GM10847 (cell line): ENCODE results near the gene LRCH4.

Experiments
- POLR2A ChIP-seq: IDR thresholded peaks from 2 replicates; pipeline ENCODE4 v1.6.1; 2011; ENCODE audit not compliant: insufficient read length; ENCODE audit errors: extremely low read depth

Gene LRCH4

GRCh38 chr7:100612730-100613390 is 26.9 kb upstream of the LRCH4 start:
- no peak for TF ChIP-seq POLR2A

GRCh38 chr7:100611983-100612729 is 26.2 kb upstream of the LRCH4 start, which contains the start of gene MOSPD3:
TSS of gene MOSPD3 (plus strand) at chr7:100612540. CDS start at chr7:100612792, 252 bp downstream.
- TF ChIP-seq POLR2A = peak; percentile 87

GRCh38 chr7:100609958-100610357 is 24.0 kb upstream of the LRCH4 start:
- TF ChIP-seq POLR2A = no peak

GRCh38 chr7:100607111-100607510 is 21.2 kb upstream of the LRCH4 start:
- TF ChIP-seq POLR2A = no peak

GRCh38 chr7:100606313-100606712 is 20.4 kb upstream of the LRCH4 start:
- no peak for TF ChIP-seq POLR2A

- TF ChIP-seq POLR2A = no peak
Measured at GRCh38 chr7:100604976-100605911, 19.3 kb upstream of the LRCH4 start.

GRCh38 chr7:100604028-100604975 is 18.4 kb upstream of the LRCH4 start:
- peak; percentile 26 for TF ChIP-seq POLR2A

GRCh38 chr7:100603726-100604027 is 17.7 kb upstream of the LRCH4 start:
- TF ChIP-seq POLR2A = no peak

GRCh38 chr7:100602889-100603725 is 17.2 kb upstream of the LRCH4 start:
- no peak for TF ChIP-seq POLR2A

GRCh38 chr7:100600730-100601038 is 14.8 kb upstream of the LRCH4 start:
- TF ChIP-seq POLR2A = no peak

- no peak for TF ChIP-seq POLR2A
Measured at GRCh38 chr7:100599911-100600729, 14.2 kb upstream of the LRCH4 start.

GRCh38 chr7:100598425-100598824 is 12.5 kb upstream of the LRCH4 start:
- no peak for TF ChIP-seq POLR2A

GRCh38 chr7:100595188-100595587 is 9.3 kb upstream of the LRCH4 start:
- no peak for TF ChIP-seq POLR2A
